Neural cell (in vitro differentiated cells): Measurements from ENCODE around the gene EPS15.

Source experiments
- CTCF ChIP-seq: fragments of 450-650 bp; IDR thresholded peaks from 2 replicates; pipeline ENCODE4 v1.5.1; 2014; ENCODE audit warnings: antibody characterized with exemption, mild to moderate bottlenecking, moderate library complexity; ENCODE audit not compliant: poor library complexity, severe bottlenecking
- EZH2 ChIP-seq: fragments of 200-600, 300-800 bp; shearing (Covaris generic), sonication (generic); IDR thresholded peaks from 2 replicates; pipeline ENCODE4 v1.6.1; 2014; ENCODE audit warnings: antibody characterized with exemption, low read length, borderline replicate concordance, mild to moderate bottlenecking; ENCODE audit not compliant: insufficient read depth, poor library complexity, severe bottlenecking
- POLR2AphosphoS5 ChIP-seq: IDR thresholded peaks from 2 replicates; pipeline ENCODE4 v1.6.1; 2012

- TF ChIP-seq CTCF (no peak), POLR2AphosphoS5 (no peak), EZH2 (no peak)
These were observed 45.5 kb downstream of the EPS15 start for GRCh38 chr1:51473331-51474115.
